Measurements from ENCODE around the gene MBTD1. TPM values are rescaled to one million over a fixed set of nuclear protein-coding genes. Genes with fewer than 3 reads are reported as not detected.

MBTD1 gene
- total RNA-seq, 6 experiments from 2014 or later = 4.4 to 8.8 (median 7.4) TPM

- no peak for TF ChIP-seq POLR2A (IDR thresholded peaks at IDR 0.05)
- no peak for TF ChIP-seq CTCF (IDR thresholded peaks at IDR 0.05)
- Histone ChIP-seq H3K36me3 (no peaks in the 10 kb centered on the region), H3K9me3 (no peaks in the 10 kb centered on the region), H3K27ac (no peak overlapping the region), H3K4me3 (no peak overlapping the region), H3K27me3 (no peaks in the 10 kb centered on the region), H3K4me1 (peaks cover 0 to 12% (median 3%) of the 10 kb centered on the region in 4 donors)
- ATAC-seq = no peak
- intact Hi-C loops (cut with DNase I) = no loop called here
- DNase-seq = no peak
- 55% methylated on average over 6 of the region's 6 CpGs for WGBS (ENCODE audit: insufficient coverage, low coverage, low lambda C conversion rate, missing lambda C conversion rate)
These were observed 115.4 kb downstream of the MBTD1 start for GRCh38 chr17:51144266-51145022.

GRCh38 chr17:51142597-51142996, 117.3 kb downstream of the MBTD1 start:
- Histone ChIP-seq H3K4me1 (peaks cover 0 to 12% (median 3%) of the 10 kb centered on the region in 4 donors), H3K27ac (no peak overlapping the region), H3K9me3 (no peaks in the 10 kb centered on the region), H3K27me3 (no peaks in the 10 kb centered on the region), H3K4me3 (no peak overlapping the region), H3K36me3 (no peaks in the 10 kb centered on the region)
- 96% methylated on average over 2 of the region's 2 CpGs for WGBS (ENCODE audit: insufficient coverage, low coverage, low lambda C conversion rate, missing lambda C conversion rate)
- ATAC-seq (no peak), DNase-seq (no peak)
- TF ChIP-seq POLR2A (IDR thresholded peaks at IDR 0.05) = no peak
- intact Hi-C loops (cut with DNase I) = no loop called here

- 83% methylated on average over 1 of the region's 3 CpGs for WGBS (ENCODE audit: insufficient coverage, low coverage, low lambda C conversion rate, missing lambda C conversion rate)
- no peak for ATAC-seq
These were observed 123.9 kb downstream of the MBTD1 start for GRCh38 chr17:51135956-51136355.

GRCh38 chr17:51133365-51133764, 126.5 kb downstream of the MBTD1 start:
- TF ChIP-seq CTCF (IDR thresholded peaks at IDR 0.05) (no peak), POLR2A (IDR thresholded peaks at IDR 0.05) (no peak)
- Histone ChIP-seq H3K4me3 (no peak overlapping the region), H3K27me3 (no peaks in the 10 kb centered on the region), H3K9me3 (no peaks in the 10 kb centered on the region), H3K36me3 (no peaks in the 10 kb centered on the region), H3K4me1 (peaks cover 0 to 11% (median 0%) of the 10 kb centered on the region in 4 donors), H3K27ac (peak overlapping the region in 2 of 3 donors; percentile 29 to 59)
- intact Hi-C loops (cut with DNase I) = no loop called here
- WGBS (ENCODE audit: insufficient coverage, low coverage, low lambda C conversion rate, missing lambda C conversion rate) = 95% methylated on average over 2 of the region's 2 CpGs
- ATAC-seq = no peak
- no peak for DNase-seq

More at GRCh38 chr17:51135956-51136355, 123.9 kb downstream of the MBTD1 start:
- H3K36me3 ChIP-seq = no peaks in the 10 kb centered on the region
- H3K9me3 ChIP-seq = no peaks in the 10 kb centered on the region
- H3K27me3 ChIP-seq = no peaks in the 10 kb centered on the region
- H3K4me3 ChIP-seq = no peak overlapping the region
- TF ChIP-seq CTCF (IDR thresholded peaks at IDR 0.05) (no peak), POLR2A (IDR thresholded peaks at IDR 0.05) (no peak)
- intact Hi-C loops (cut with DNase I) = no loop called here
- no peak overlapping the region for H3K27ac ChIP-seq
- no peak for DNase-seq
- H3K4me1 ChIP-seq = peaks cover 0 to 12% (median 5%) of the 10 kb centered on the region in 4 donors

- Histone ChIP-seq H3K27ac (peak overlapping the region; percentile 8 to 59 (median 29)), H3K9me3 (no peaks in the 10 kb centered on the region), H3K4me1 (peaks cover 0 to 11% (median 0%) of the 10 kb centered on the region in 4 donors), H3K27me3 (no peaks in the 10 kb centered on the region), H3K36me3 (no peaks in the 10 kb centered on the region), H3K4me3 (no peak overlapping the region)
- DNase-seq (no peak), ATAC-seq (peak; percentile 18 to 80 (median 50))
- TF ChIP-seq CTCF (IDR thresholded peaks at IDR 0.05) (no peak), POLR2A (IDR thresholded peaks at IDR 0.05) (no peak)
- intact Hi-C loops (cut with DNase I) = no loop called here
These were observed 126.9 kb downstream of the MBTD1 start for GRCh38 chr17:51132964-51133319.

Data from right lobe of liver (tissue), 6 donors.